NOMO-1 (cell line): Measurements from ENCODE around the gene MXRA7.
"Not testable (repeated sequence)": the region's sequence is repeated elsewhere in the genome, so short reads cannot be mapped to it uniquely, and the experiment has no call there.

Experiments
- DNase-seq, 2 experiments: peaks; one replicate each; lab custom pipeline; 2025; ENCODE audit not compliant: unreplicated experiment in 2 of 2; lab: John Stamatoyannopoulos, UW

MXRA7 gene

GRCh38 chr17:76735586-76736348 lies 25.0 kb upstream of the MXRA7 start:
- DNase-seq: no peak

GRCh38 chr17:76735006-76735405 lies 24.2 kb upstream of the MXRA7 start:
- peak in 1 of 2 experiments; percentile 59 for DNase-seq

GRCh38 chr17:76734080-76734840 lies 23.5 kb upstream of the MXRA7 start:
- peak; percentile 51 to 61 for DNase-seq

- DNase-seq: no peak
These were observed 22.8 kb upstream of the MXRA7 start for GRCh38 chr17:76733618-76733957.

GRCh38 chr17:76732734-76733617 lies 22.2 kb upstream of the MXRA7 start:
- DNase-seq: no peak

- not testable (repeated sequence) for DNase-seq
These were observed 21.3 kb upstream of the MXRA7 start for GRCh38 chr17:76731800-76732733.

GRCh38 chr17:76727745-76728456 lies 17.1 kb upstream of the MXRA7 start:
- no peak for DNase-seq

- DNase-seq: peak; percentile 57 to 59
These were observed 16.3 kb upstream of the MXRA7 start, which contains the start of gene METTL23 for GRCh38 chr17:76726776-76727718. TSS of gene METTL23 (plus strand) at chr17:76726839. CDS start at chr17:76729711, 2,872 bp downstream.

GRCh38 chr17:76726231-76726775 lies 15.5 kb upstream of the MXRA7 start, which contains the start of gene JMJD6:
TSS of gene JMJD6 (minus strand) at chr17:76726606. CDS start at chr17:76726475, 131 bp downstream.
- DNase-seq: peak; percentile 97 to 98

- DNase-seq: peak; percentile 43
These were observed 14.9 kb upstream of the MXRA7 start for GRCh38 chr17:76725580-76726230.

GRCh38 chr17:76723812-76724211 lies 13.0 kb upstream of the MXRA7 start:
- no peak for DNase-seq

GRCh38 chr17:76722977-76723376 lies 12.2 kb upstream of the MXRA7 start:
- not testable (repeated sequence) for DNase-seq

GRCh38 chr17:76722279-76722678 lies 11.5 kb upstream of the MXRA7 start:
- DNase-seq: no peak

- DNase-seq: no peak
These were observed 10.7 kb upstream of the MXRA7 start for GRCh38 chr17:76721463-76721862.

- no peak for DNase-seq
These were observed 10.2 kb upstream of the MXRA7 start for GRCh38 chr17:76720941-76721340.

GRCh38 chr17:76720211-76720610 lies 9.4 kb upstream of the MXRA7 start:
- no peak for DNase-seq

- no peak for DNase-seq
These were observed 7.8 kb upstream of the MXRA7 start for GRCh38 chr17:76718516-76718915.
